PFSK-1 (cell line): ENCODE data around the gene FBP2.

Experiments
- POLR2AphosphoS5 ChIP-seq: IDR thresholded peaks from 2 replicates; pipeline ENCODE4 v1.6.1; 2012; ENCODE audit warnings: low read depth, mild to moderate bottlenecking, control low read depth, low read length, moderate library complexity
- REST ChIP-seq, 2 experiments: IDR thresholded peaks; 2 replicates each; pipeline versions ENCODE4 v1.6.1 to v1.8.0; 2011 to 2012; ENCODE audit warnings: low read depth in 2 of 2, low read length in 2 of 2, control low read depth in 1 of 2, inconsistent platforms in 1 of 2, mild to moderate bottlenecking in 1 of 2, moderate library complexity in 1 of 2; ENCODE audit not compliant: insufficient read depth in 1 of 2
- SIN3A ChIP-seq: IDR thresholded peaks from 2 replicates; pipeline ENCODE4 v1.6.1; 2012; ENCODE audit warnings: mild to moderate bottlenecking, low read length, moderate library complexity, borderline replicate concordance; ENCODE audit not compliant: insufficient read depth

- TF ChIP-seq REST (IDR thresholded peaks at IDR 0.05; ENCODE audit: insufficient read depth in 1 of 2, low read depth in 2 of 2, low read length in 2 of 2) (no peak), POLR2AphosphoS5 (no peak), SIN3A (no peak)
Observed at GRCh38 chr9:94611638-94612068, 18.0 kb upstream of the FBP2 start.
